GM19438 (cell line): Measurements from ENCODE around the gene LDHAL6B.

Experiments
- ATAC-seq: cut with Tn5 transposase; IDR thresholded peaks from one replicate; pipeline ENCODE4 v1.9.1; 2021; ENCODE audit warnings: low read depth; ENCODE audit not compliant: unreplicated experiment

Gene LDHAL6B

GRCh38 chr15:59216911-59217310 is 10.3 kb downstream of the LDHAL6B start:
- no peak for ATAC-seq

GRCh38 chr15:59217876-59218498 is 11.3 kb downstream of the LDHAL6B start:
- ATAC-seq = no peak

GRCh38 chr15:59218710-59219109 is 12.1 kb downstream of the LDHAL6B start:
- ATAC-seq = no peak

- ATAC-seq = no peak
Observed at GRCh38 chr15:59221511-59222505, 15.2 kb downstream of the LDHAL6B start.

GRCh38 chr15:59222906-59223550 is 16.4 kb downstream of the LDHAL6B start:
- ATAC-seq = no peak

- no peak for ATAC-seq
Observed at GRCh38 chr15:59223736-59224135, 17.1 kb downstream of the LDHAL6B start.

GRCh38 chr15:59224474-59224873 is 17.8 kb downstream of the LDHAL6B start:
- ATAC-seq = no peak

- no peak for ATAC-seq
Observed at GRCh38 chr15:59227021-59227420, 20.4 kb downstream of the LDHAL6B start.

- no peak for ATAC-seq
Observed at GRCh38 chr15:59229015-59229414, 22.4 kb downstream of the LDHAL6B start.

- no peak for ATAC-seq
Observed at GRCh38 chr15:59229453-59229852, 22.8 kb downstream of the LDHAL6B start.

- no peak for ATAC-seq
Observed at GRCh38 chr15:59230531-59231055, 23.9 kb downstream of the LDHAL6B start.

- ATAC-seq = no peak
Observed at GRCh38 chr15:59232476-59232875, 25.8 kb downstream of the LDHAL6B start.

GRCh38 chr15:59236394-59236793 is 29.8 kb downstream of the LDHAL6B start:
- ATAC-seq = no peak

GRCh38 chr15:59237119-59237855 is 30.6 kb downstream of the LDHAL6B start:
- peak; percentile 37 for ATAC-seq

- ATAC-seq = peak; percentile 59
Observed at GRCh38 chr15:59237924-59238331, 31.3 kb downstream of the LDHAL6B start.

GRCh38 chr15:59240036-59240435 is 33.4 kb downstream of the LDHAL6B start:
- no peak for ATAC-seq

- ATAC-seq = no peak
Observed at GRCh38 chr15:59242649-59243048, 36.0 kb downstream of the LDHAL6B start.

- ATAC-seq = no peak
Observed at GRCh38 chr15:59243622-59244021, 37.0 kb downstream of the LDHAL6B start.

- peak; percentile 86 for ATAC-seq
Observed at GRCh38 chr15:59244337-59244736, 37.7 kb downstream of the LDHAL6B start.

- no peak for ATAC-seq
Observed at GRCh38 chr15:59245559-59245958, 38.9 kb downstream of the LDHAL6B start.
